ENCODE results near the gene SNX15. TPM values are rescaled to one million over a fixed set of nuclear protein-coding genes. Genes with fewer than 3 reads are reported as not detected.
A peak's percentile ranks its signal among the peaks of the same experiment; 100 is the strongest.

SNX15 gene
- polyA plus RNA-seq, 4 donors = 23.2 to 46.6 (median 31.0) TPM

- 38 to 43% (median 39%) methylated on average over 23 of the region's 23 CpGs for WGBS, 3 donors
- Histone ChIP-seq H3K36me3 (ENCODE audit: control insufficient read depth in 3 of 3, insufficient read depth in 2 of 3, low read depth in 1 of 3, low read length in 3 of 3) (peaks cover 7 to 54% (median 11%) of the 10 kb centered on the region in 3 donors), H3K4me1 (ENCODE audit: control insufficient read depth in 3 of 3, insufficient read depth in 2 of 3, low read depth in 1 of 3, low read length in 2 of 3) (peaks cover 0 to 22% (median 2%) of the 10 kb centered on the region in 3 donors), H3K27me3 (ENCODE audit: control insufficient read depth in 3 of 3, insufficient read depth in 3 of 3, low read length in 3 of 3) (no peaks in the 10 kb centered on the region), H3K4me3 (ENCODE audit: low read depth in 1 of 3, low read length in 3 of 3) (peak overlapping the region; percentile 67 to 82 (median 68)), H3K9me3 (ENCODE audit: control insufficient read depth in 2 of 2, insufficient read depth in 1 of 2, low read depth in 1 of 2, low read length in 1 of 2) (no peaks in the 10 kb centered on the region), H3K27ac (ENCODE audit: low read depth in 1 of 3, low read length in 2 of 3) (peak overlapping the region; percentile 58 to 97 (median 92))
- FAIRE-seq (no peak), DNase-seq (no peak)
Observed at GRCh38 chr11:65084598-65085375, 57.5 kb downstream of the SNX15 start.

DNA sequence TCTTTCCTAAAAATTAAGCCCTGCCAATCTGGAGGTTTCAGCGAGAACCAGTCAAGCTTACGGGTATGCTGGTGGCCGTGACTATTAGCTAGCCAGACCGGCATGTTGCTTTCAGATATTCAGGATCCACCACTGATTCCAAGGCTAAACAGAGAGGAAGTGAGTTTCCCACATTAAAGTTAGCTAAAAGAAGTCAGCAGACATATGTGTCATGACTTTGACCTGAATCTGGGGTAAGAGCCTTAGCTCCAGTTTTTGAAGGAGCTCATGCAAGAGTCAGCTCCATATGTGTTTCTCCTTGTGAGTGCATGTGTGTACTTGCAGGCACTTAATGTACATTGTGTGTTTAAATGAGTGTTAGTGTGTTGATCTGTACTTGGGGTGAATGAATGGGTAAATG lies 58.2 kb downstream of the SNX15 start:
- no peak overlapping the region for H3K27ac ChIP-seq (ENCODE audit: low read depth in 1 of 3, low read length in 2 of 3)
- no peaks in the 10 kb centered on the region for H3K9me3 ChIP-seq (ENCODE audit: control insufficient read depth in 2 of 2, insufficient read depth in 1 of 2, low read depth in 1 of 2, low read length in 1 of 2)
- peaks cover 0 to 22% (median 2%) of the 10 kb centered on the region in 3 donors for H3K4me1 ChIP-seq (ENCODE audit: control insufficient read depth in 3 of 3, insufficient read depth in 2 of 3, low read depth in 1 of 3, low read length in 2 of 3)
- peaks cover 7 to 52% (median 11%) of the 10 kb centered on the region in 3 donors for H3K36me3 ChIP-seq (ENCODE audit: control insufficient read depth in 3 of 3, insufficient read depth in 2 of 3, low read depth in 1 of 3, low read length in 3 of 3)
- no peak for FAIRE-seq
- H3K4me3 ChIP-seq (ENCODE audit: low read depth in 1 of 3, low read length in 3 of 3) = no peak overlapping the region
- H3K27me3 ChIP-seq (ENCODE audit: control insufficient read depth in 3 of 3, insufficient read depth in 3 of 3, low read length in 3 of 3) = no peaks in the 10 kb centered on the region
- no peak for DNase-seq
- WGBS, 3 donors = 90 to 94% (median 93%) methylated on average over 4 of the region's 4 CpGs

GRCh38 chr11:65086809-65087208 lies 59.6 kb downstream of the SNX15 start:
- FAIRE-seq (no peak), DNase-seq (no peak)
- Histone ChIP-seq H3K27ac (ENCODE audit: low read depth in 1 of 3, low read length in 2 of 3) (no peak overlapping the region), H3K4me3 (ENCODE audit: low read depth in 1 of 3, low read length in 3 of 3) (no peak overlapping the region), H3K36me3 (ENCODE audit: control insufficient read depth in 3 of 3, insufficient read depth in 2 of 3, low read depth in 1 of 3, low read length in 3 of 3) (peaks cover 7 to 51% (median 11%) of the 10 kb centered on the region in 3 donors), H3K9me3 (ENCODE audit: control insufficient read depth in 2 of 2, insufficient read depth in 1 of 2, low read depth in 1 of 2, low read length in 1 of 2) (no peaks in the 10 kb centered on the region), H3K4me1 (ENCODE audit: control insufficient read depth in 3 of 3, insufficient read depth in 2 of 3, low read depth in 1 of 3, low read length in 2 of 3) (peaks cover 0 to 22% (median 2%) of the 10 kb centered on the region in 3 donors), H3K27me3 (ENCODE audit: control insufficient read depth in 3 of 3, insufficient read depth in 3 of 3, low read length in 3 of 3) (no peaks in the 10 kb centered on the region)
- 93 to 97% (median 95%) methylated on average over 9 of the region's 9 CpGs for WGBS, 3 donors

DNA sequence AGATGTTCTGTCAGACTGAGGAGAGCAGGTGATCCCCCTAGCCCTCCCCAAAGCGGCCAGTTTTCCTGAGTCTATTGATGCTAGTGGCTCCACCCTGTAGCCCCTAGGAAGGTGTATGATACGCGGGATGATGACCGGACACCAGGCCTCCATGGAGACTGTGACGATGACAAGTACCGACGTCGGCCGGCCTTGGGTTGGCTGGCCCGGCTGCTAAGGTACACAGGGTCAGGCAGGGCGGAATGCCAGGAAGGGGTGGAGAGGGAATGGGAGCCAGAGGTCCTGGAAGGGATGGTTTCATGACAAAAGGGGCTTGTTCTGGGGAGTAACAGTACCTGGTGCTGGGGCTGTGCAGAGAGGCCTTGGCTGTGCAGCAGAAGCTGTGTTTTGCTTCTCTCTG lies 60.0 kb downstream of the SNX15 start:
- DNase-seq (no peak), FAIRE-seq (no peak)
- Histone ChIP-seq H3K9me3 (ENCODE audit: control insufficient read depth in 2 of 2, insufficient read depth in 1 of 2, low read depth in 1 of 2, low read length in 1 of 2) (no peaks in the 10 kb centered on the region), H3K4me1 (ENCODE audit: control insufficient read depth in 3 of 3, insufficient read depth in 2 of 3, low read depth in 1 of 3, low read length in 2 of 3) (peaks cover 0 to 22% (median 2%) of the 10 kb centered on the region in 3 donors), H3K36me3 (ENCODE audit: control insufficient read depth in 3 of 3, insufficient read depth in 2 of 3, low read depth in 1 of 3, low read length in 3 of 3) (peaks cover 7 to 50% (median 11%) of the 10 kb centered on the region in 3 donors), H3K27me3 (ENCODE audit: control insufficient read depth in 3 of 3, insufficient read depth in 3 of 3, low read length in 3 of 3) (no peaks in the 10 kb centered on the region), H3K27ac (ENCODE audit: low read depth in 1 of 3, low read length in 2 of 3) (no peak overlapping the region), H3K4me3 (ENCODE audit: low read depth in 1 of 3, low read length in 3 of 3) (no peak overlapping the region)
- 94 to 96% (median 95%) methylated on average over 11 of the region's 11 CpGs for WGBS, 3 donors

GRCh38 chr11:65087827-65088226 lies 60.6 kb downstream of the SNX15 start:
- 94 to 95% (median 95%) methylated on average over 15 of the region's 15 CpGs for WGBS, 3 donors
- FAIRE-seq = no peak
- H3K27ac ChIP-seq (ENCODE audit: low read depth in 1 of 3, low read length in 2 of 3) = no peak overlapping the region
- no peak overlapping the region for H3K4me3 ChIP-seq (ENCODE audit: low read depth in 1 of 3, low read length in 3 of 3)
- no peaks in the 10 kb centered on the region for H3K27me3 ChIP-seq (ENCODE audit: control insufficient read depth in 3 of 3, insufficient read depth in 3 of 3, low read length in 3 of 3)
- peaks cover 0 to 19% (median 2%) of the 10 kb centered on the region in 3 donors for H3K4me1 ChIP-seq (ENCODE audit: control insufficient read depth in 3 of 3, insufficient read depth in 2 of 3, low read depth in 1 of 3, low read length in 2 of 3)
- DNase-seq = no peak
- no peaks in the 10 kb centered on the region for H3K9me3 ChIP-seq (ENCODE audit: control insufficient read depth in 2 of 2, insufficient read depth in 1 of 2, low read depth in 1 of 2, low read length in 1 of 2)
- H3K36me3 ChIP-seq (ENCODE audit: control insufficient read depth in 3 of 3, insufficient read depth in 2 of 3, low read depth in 1 of 3, low read length in 3 of 3) = peaks cover 7 to 50% (median 11%) of the 10 kb centered on the region in 3 donors

GRCh38 chr11:65089621-65090020 lies 62.4 kb downstream of the SNX15 start:
- Histone ChIP-seq H3K4me3 (ENCODE audit: low read depth in 1 of 3, low read length in 3 of 3) (no peak overlapping the region), H3K36me3 (ENCODE audit: control insufficient read depth in 3 of 3, insufficient read depth in 2 of 3, low read depth in 1 of 3, low read length in 3 of 3) (peaks cover 7 to 50% (median 11%) of the 10 kb centered on the region in 3 donors), H3K9me3 (ENCODE audit: control insufficient read depth in 2 of 2, insufficient read depth in 1 of 2, low read depth in 1 of 2, low read length in 1 of 2) (no peaks in the 10 kb centered on the region), H3K27ac (ENCODE audit: low read depth in 1 of 3, low read length in 2 of 3) (no peak overlapping the region), H3K27me3 (ENCODE audit: control insufficient read depth in 3 of 3, insufficient read depth in 3 of 3, low read length in 3 of 3) (no peaks in the 10 kb centered on the region), H3K4me1 (ENCODE audit: control insufficient read depth in 3 of 3, insufficient read depth in 2 of 3, low read depth in 1 of 3, low read length in 2 of 3) (peaks cover 0 to 11% (median 2%) of the 10 kb centered on the region in 3 donors)
- FAIRE-seq (no peak), DNase-seq (no peak)
- WGBS, 3 donors = 87 to 92% (median 91%) methylated on average over 4 of the region's 4 CpGs

Other genes with a start within 250 kb of the SNX15 start
- 100 to 1,000 TPM in 1 of 4 donors, 10 to 100 TPM in 3; 69.8 to 328 (median 83.5) TPM for gene SF1, start 248.9 kb upstream of the SNX15 start, polyA plus RNA-seq
- 10 to 100 TPM in 2 of 4 donors, 1 to 10 TPM in 2; 9.2 to 13.6 (median 9.9) TPM for gene MAP4K2, start 224.2 kb upstream of the SNX15 start, polyA plus RNA-seq
- 10 to 100 TPM; 17.6 to 28.3 (median 25.2) TPM for gene MEN1, start 216.9 kb upstream of the SNX15 start, polyA plus RNA-seq
- gene CDC42BPG, start 182.8 kb upstream of the SNX15 start, polyA plus RNA-seq = 10 to 100 TPM in 3 of 4 donors, 1 to 10 TPM in 1; 8.3 to 36.5 (median 19.5) TPM
- gene EHD1, start 148.8 kb upstream of the SNX15 start, polyA plus RNA-seq = 10 to 100 TPM; 31.3 to 94.0 (median 34.5) TPM
- 10 to 100 TPM; 18.0 to 35.7 (median 24.7) TPM for gene ATG2A, start 110.2 kb upstream of the SNX15 start, polyA plus RNA-seq
- 10 to 100 TPM in 3 of 4 donors, 1 to 10 TPM in 1; 8.2 to 15.9 (median 13.6) TPM for gene PPP2R5B, start 102.8 kb upstream of the SNX15 start, polyA plus RNA-seq
- gene GPHA2, start 91.5 kb upstream of the SNX15 start, polyA plus RNA-seq = under 1 TPM in 2 of 4 donors, not detected in 2; 0.13 to 0.19 TPM
- under 1 TPM in 1 of 4 donors, not detected in 3; 0.25 TPM for gene MAJIN, start 55.3 kb upstream of the SNX15 start, polyA plus RNA-seq
- 10 to 100 TPM in 2 of 4 donors, 1 to 10 TPM in 2; 8.1 to 22.7 (median 10.9) TPM for gene BATF2, start 30.5 kb upstream of the SNX15 start, polyA plus RNA-seq
- 100 to 1,000 TPM in 1 of 4 donors, 10 to 100 TPM in 3; 72.0 to 121 (median 85.9) TPM for gene ARL2, start 13.3 kb upstream of the SNX15 start, polyA plus RNA-seq
- 10 to 100 TPM in 2 of 4 donors, 1 to 10 TPM in 2; 6.9 to 18.1 (median 9.0) TPM for gene SAC3D1, start 13.8 kb downstream of the SNX15 start, polyA plus RNA-seq
- gene NAALADL1, start 31.1 kb downstream of the SNX15 start, polyA plus RNA-seq = 100 to 1,000 TPM in 2 of 4 donors, 10 to 100 TPM in 2; 26.5 to 436 (median 104) TPM
- gene CDCA5, start 56.6 kb downstream of the SNX15 start, polyA plus RNA-seq = 10 to 100 TPM in 2 of 4 donors, 1 to 10 TPM in 1, under 1 TPM in 1; 0.54 to 19.3 (median 8.8) TPM
- 10 to 100 TPM; 40.5 to 65.8 (median 53.7) TPM for gene ZFPL1, start 56.8 kb downstream of the SNX15 start, polyA plus RNA-seq
- gene VPS51, start 68.8 kb downstream of the SNX15 start, polyA plus RNA-seq = 100 to 1,000 TPM; 111 to 159 (median 136) TPM
- 10 to 100 TPM; 21.1 to 64.6 (median 40.3) TPM for gene TM7SF2, start 84.4 kb downstream of the SNX15 start, polyA plus RNA-seq
- gene ZNHIT2, start 90.3 kb downstream of the SNX15 start, polyA plus RNA-seq = 10 to 100 TPM in 3 of 4 donors, 1 to 10 TPM in 1; 7.7 to 13.6 (median 13.0) TPM
- 1,000 to 10,000 TPM in 2 of 4 donors, 100 to 1,000 TPM in 2; 960 to 1,177 (median 1,066) TPM for gene FAU, start 94.7 kb downstream of the SNX15 start, polyA plus RNA-seq
- gene MRPL49, start 94.9 kb downstream of the SNX15 start, polyA plus RNA-seq = 10 to 100 TPM; 35.2 to 65.7 (median 50.6) TPM
- gene SYVN1, start 107.1 kb downstream of the SNX15 start, polyA plus RNA-seq = 10 to 100 TPM; 10.5 to 34.4 (median 19.5) TPM
- under 1 TPM in 1 of 4 donors, not detected in 3; 0.13 TPM for gene SPDYC, start 142.8 kb downstream of the SNX15 start, polyA plus RNA-seq
- gene CAPN1, start 154.5 kb downstream of the SNX15 start, polyA plus RNA-seq = 100 to 1,000 TPM; 107 to 218 (median 205) TPM
- 10 to 100 TPM in 2 of 4 donors, 1 to 10 TPM in 2; 1.3 to 14.8 (median 9.1) TPM for gene POLA2, start 234.5 kb downstream of the SNX15 start, polyA plus RNA-seq